Stimulated activated CD4-positive, alpha-beta T cell treated with anti-CD3 and anti-CD28 coated beads, Interleukin-12 subunit alpha, Interleukin-12 subunit beta, amount 100 ng/mL, for 24 hours (primary cell): ENCODE results near the gene SLC9B2.

Experiments used
- DNase-seq, 2 experiments: peaks; one replicate each; pipeline ENCODE4 v3.0.0-alpha.2; 2020; ENCODE audit warnings: low read depth in 2 of 2

Gene SLC9B2

GRCh38 chr4:103075894-103076746 is 441 bp downstream of the SLC9B2 start:
- DNase-seq = peak; percentile 50 to 56

- DNase-seq = no peak
Observed at GRCh38 chr4:103075435-103075893, 1.1 kb downstream of the SLC9B2 start.

DNA sequence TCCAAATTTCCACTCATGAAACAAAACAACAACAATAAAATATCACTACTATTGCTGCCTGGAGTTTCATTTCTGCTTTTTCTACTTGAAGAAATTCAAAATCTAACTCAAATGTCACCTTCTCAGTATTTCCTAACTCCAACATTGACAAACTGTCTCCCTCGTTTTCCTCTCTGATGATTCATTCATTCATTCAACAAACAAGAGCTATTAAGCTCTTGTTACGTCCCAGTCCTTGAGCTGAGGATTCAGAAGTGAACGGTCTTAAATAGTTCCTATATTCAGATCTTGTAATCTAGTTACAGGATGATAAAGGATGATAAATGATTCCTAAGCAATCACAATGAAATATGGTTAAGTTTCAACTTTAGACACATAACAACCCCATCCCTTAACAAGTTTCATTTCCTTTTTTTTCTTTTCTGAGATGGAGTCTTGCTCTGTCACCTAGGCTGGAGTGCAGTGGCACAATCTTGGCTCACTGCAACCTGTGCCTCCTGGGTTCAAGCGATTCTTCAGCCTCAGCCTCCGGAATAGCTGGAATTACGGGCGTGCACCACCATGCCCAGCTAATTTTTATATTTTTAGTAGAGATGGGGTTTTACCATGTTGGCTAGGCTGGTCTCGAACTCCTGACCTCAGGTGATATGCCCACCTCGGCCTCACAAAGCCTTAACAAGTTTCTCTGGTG is 1.7 kb downstream of the SLC9B2 start:
- DNase-seq = no peak

DNA sequence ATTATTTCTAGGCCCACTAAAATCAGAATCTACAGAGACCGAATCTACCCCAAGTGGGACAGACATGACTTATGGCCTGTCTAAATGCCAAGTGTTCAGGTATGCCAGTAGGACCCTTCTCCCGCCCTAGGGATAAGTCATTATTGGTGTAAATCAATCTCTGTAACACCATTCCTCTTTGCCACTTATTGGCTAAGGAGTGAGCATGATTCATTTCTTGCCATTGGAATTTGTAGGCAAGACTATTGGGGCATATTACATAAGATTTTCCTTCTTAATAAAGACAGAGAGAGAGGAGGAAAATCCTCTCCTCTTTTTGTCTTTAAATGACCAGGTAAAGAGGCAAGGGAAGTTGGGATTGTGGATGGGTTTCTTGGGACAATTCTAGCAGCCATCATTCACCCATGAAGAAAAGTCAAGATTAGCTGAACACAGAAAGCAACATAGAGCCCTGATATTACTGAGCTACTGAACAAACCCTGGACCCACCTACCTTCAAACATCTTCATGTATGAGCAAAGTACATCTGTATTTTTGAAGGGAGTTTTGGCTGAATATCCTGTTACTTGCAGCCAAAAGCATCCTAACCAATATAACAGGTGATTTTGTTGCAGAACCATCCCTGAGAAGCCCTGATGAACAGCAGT is 2.6 kb downstream of the SLC9B2 start:
- no peak for DNase-seq

DNA sequence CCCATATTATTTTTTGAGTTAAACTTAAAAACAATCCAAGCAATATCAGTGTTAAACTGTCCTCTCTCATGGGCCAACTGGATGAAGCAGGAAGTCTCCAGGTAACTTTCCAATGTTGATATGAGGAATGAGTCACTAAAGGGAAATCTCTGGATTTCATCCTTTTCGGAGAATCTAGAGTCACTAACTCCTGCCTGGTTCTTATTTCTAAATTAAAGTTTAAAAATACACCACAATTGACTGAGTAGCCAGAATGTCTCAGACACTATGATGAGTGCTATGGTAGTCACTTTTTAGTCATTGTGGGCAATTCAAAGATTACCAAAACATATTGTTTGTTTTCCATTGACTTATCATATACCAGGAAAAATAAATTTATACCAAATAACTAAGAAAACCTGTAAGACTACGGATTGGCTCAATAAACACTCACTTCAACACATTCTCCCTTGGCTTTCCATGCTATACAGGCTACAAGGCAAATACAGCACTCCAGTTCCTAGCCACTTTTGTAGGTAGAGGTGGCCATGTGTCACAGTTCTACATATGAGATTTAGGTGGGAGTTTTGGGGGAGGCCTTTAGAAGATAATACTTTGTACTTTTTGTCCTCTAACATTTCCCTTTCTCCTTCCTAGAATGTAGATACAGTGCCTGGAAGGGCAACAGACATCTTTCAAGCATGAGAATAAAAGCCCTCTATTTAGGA is 8.6 kb downstream of the SLC9B2 start:
- no peak for DNase-seq

DNA sequence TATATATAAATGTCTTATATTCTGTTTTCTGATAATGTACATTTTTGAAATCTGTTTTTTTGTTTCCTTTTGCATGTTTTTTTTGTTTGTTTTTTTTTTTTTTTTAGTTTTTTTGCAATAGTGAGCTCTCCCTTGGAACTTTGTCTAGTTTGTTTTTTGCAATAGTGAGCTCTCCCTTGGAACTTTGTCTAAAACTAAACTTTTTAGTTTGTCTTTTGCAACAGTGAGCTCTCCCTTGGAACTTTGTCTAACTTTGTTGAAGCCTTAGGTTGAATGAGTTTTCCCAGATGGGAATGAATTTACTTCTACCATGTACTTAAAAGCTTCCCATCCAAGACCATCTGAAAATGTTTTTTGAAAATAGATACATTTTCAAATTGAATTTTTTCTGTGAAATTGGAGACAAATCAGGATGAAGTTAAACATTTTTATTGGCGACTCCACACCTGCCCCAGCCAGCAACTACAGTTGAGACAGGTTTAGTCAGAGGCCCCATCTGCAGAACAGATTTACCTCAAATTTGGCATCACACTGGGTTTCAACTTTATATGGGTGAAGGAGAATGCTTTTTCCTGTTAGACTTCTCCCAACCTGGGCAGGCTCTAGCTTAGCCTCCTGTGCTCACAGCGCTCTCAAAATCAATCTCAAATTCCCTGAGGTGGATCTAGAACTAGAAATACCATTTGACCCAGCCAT is 16.0 kb downstream of the SLC9B2 start:
- no peak for DNase-seq

DNA sequence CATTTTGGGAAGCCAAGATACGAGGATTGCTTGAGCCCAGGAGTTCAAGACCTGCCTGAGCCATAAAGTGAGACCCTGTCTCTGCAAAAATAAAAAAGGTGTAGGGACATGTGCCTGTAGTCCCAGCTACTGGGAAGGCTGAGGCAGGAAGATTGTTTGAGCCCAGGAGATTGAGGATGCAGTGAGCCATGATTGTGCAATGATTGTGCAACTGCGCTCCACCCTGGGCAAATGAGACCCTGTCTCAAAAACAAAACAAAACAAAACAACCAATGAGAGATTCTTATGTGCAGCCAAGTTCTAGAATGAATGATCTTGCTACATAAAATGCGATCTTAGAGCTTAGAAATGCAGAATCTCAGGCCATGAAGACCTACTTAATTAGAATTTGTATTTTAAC is 22.5 kb downstream of the SLC9B2 start:
- DNase-seq = no peak

GRCh38 chr4:103052779-103053178 is 23.8 kb downstream of the SLC9B2 start:
- DNase-seq = no peak

GRCh38 chr4:103052145-103052544 is 24.4 kb downstream of the SLC9B2 start:
- DNase-seq = no peak

GRCh38 chr4:103050736-103051436 is 25.7 kb downstream of the SLC9B2 start:
- no peak for DNase-seq

GRCh38 chr4:103046416-103047290 is 29.9 kb downstream of the SLC9B2 start:
- DNase-seq = no peak

GRCh38 chr4:103044183-103044582 is 32.4 kb downstream of the SLC9B2 start:
- DNase-seq = no peak

DNA sequence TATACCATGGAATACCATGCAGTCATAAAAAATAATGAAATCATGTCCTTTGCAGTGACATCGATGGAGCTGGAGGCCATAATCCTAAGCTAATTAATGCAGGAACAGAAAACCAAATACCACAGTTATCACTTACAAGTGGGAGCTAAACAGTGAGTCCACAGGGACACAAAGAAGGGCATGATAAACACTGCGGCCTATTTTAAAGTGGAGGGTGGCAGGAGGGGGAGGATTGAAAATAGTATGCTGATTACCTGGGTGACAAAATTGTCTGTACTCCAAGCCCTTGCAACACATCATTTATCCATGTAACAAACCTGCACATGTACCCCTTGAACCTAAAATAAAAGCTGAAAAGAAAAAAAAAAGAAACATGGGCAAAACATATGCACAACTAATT is 40.4 kb downstream of the SLC9B2 start:
- no peak for DNase-seq

- DNase-seq = no peak
Observed at GRCh38 chr4:103032574-103032973, 44.0 kb downstream of the SLC9B2 start.

GRCh38 chr4:103030791-103031190 is 45.8 kb downstream of the SLC9B2 start:
- no peak for DNase-seq

GRCh38 chr4:103029300-103029699 is 47.3 kb downstream of the SLC9B2 start:
- no peak for DNase-seq

DNA sequence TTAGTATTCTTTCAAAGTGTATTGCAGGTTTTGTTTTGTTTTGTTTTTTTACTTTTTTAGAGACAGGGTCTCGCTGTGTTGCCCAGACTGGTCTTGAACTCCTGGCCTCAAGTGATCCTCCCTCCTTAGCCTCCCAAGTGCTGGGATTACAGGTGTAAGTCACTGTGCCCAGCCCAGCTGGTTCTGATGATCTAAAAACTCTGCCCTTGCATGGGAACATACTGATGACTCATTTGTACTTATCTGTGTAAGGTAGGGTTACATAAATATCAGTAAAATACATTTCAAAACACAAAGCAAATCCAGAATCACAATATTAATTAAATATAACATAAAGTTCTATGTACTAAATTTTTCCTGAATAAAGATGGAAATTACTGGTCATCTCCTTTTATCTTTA is 49.7 kb downstream of the SLC9B2 start:
- no peak for DNase-seq

GRCh38 chr4:103024996-103025395 is 51.6 kb downstream of the SLC9B2 start:
- no peak for DNase-seq

DNA sequence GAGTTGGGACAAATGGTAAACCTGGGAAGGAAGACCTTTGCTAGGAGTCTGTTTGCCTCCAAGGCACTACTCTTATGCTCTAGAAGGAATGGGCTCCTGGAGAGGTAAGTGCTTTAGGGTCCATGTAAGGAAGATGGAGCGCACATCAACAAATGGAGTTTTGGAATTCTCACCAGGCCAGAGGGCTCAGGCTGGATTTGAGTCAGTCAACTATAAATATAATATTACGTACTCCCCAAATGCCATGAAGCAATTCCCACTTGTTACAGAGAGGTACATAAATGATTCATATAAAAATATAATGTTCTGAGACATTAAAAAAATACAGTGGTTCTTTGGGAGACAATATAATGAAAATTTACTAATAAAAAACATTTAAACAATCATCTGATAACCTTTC is 55.4 kb downstream of the SLC9B2 start:
- no peak for DNase-seq
